Limb (tissue), 2 donors: ENCODE measurements around the gene CTSW.

Experiments used
- DNase-seq, 2 donors: peaks; one replicate each; pipeline ENCODE4 v3.0.0-alpha.2; 2016; ENCODE audit errors: extremely low spot score in 2 of 2

Gene CTSW

GRCh38 chr11:65855927-65856363 lies 23.7 kb upstream of the CTSW start:
- no peak for DNase-seq

GRCh38 chr11:65856689-65857499 lies 22.7 kb upstream of the CTSW start:
- DNase-seq, result peak; percentile 63 to 80

- no peak for DNase-seq
Observed at GRCh38 chr11:65857500-65857852, 22.2 kb upstream of the CTSW start.

DNA sequence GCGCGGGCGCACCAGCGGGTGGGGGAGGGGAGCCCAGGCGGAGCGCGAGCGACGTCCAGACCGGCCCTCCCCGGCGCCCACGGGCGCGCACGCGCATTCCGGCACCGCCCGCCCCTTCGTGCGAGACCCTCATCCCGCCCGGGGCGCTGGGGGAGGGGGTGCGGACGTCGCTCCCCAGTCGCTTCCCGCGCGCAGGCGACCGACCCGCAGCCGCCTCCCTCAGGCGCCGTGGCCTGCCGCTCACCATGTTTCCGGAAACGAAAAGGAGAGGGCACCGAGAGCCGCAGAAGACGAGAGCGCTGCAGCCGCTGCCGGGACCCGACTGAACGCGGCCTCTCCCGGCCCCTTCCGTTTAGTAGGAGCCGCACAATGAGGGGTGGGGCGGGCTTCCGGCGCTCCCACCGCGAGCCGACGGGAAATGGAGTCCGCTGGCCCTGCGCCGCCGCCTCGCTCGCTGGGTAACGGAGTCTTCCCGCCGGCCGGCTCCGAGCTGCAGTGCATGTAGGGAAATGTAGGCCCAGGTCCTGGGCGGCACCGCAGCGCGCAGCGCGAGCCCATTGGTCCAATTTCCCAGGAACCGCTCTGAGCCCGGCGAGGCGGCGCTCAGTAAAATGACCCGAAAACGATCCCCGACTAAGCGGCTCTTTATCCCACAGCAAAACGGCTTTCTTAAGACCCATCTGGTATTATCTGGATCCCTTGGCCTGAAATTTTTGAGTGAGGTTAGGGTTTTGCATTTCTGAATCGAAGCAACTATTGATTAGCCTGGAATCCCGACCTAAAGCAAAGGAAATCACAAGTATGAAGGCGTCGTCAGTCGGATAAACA lies 21.6 kb upstream of the CTSW start, which contains the start of gene CFL1:
Gene CFL1 (minus strand): TSS at position 328 of the 828 bp plus-strand sequence. CDS start 81 bp downstream, at position 247.
- peak; percentile 99 for DNase-seq

DNA sequence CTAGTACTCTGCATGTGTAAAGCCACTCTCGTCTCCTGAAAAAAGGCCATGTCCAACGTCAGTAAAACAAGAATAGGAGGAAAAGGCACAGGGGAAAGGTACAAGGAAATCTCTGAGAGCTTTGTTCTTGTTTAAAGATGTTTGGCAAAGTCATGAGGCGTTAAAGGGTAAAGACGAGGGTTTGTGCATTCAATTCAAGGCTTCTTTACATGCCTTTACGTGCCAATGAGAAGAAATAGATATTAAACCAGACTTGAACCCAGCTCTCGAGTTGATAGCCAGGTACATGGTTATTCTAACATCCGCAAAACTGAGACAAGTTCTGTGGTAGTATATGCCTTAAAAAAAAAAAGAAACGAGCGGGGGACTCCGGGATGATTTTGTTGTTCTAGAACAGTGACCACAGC lies 21.0 kb upstream of the CTSW start:
- peak in 1 of 2 donors; percentile 23 for DNase-seq

DNA sequence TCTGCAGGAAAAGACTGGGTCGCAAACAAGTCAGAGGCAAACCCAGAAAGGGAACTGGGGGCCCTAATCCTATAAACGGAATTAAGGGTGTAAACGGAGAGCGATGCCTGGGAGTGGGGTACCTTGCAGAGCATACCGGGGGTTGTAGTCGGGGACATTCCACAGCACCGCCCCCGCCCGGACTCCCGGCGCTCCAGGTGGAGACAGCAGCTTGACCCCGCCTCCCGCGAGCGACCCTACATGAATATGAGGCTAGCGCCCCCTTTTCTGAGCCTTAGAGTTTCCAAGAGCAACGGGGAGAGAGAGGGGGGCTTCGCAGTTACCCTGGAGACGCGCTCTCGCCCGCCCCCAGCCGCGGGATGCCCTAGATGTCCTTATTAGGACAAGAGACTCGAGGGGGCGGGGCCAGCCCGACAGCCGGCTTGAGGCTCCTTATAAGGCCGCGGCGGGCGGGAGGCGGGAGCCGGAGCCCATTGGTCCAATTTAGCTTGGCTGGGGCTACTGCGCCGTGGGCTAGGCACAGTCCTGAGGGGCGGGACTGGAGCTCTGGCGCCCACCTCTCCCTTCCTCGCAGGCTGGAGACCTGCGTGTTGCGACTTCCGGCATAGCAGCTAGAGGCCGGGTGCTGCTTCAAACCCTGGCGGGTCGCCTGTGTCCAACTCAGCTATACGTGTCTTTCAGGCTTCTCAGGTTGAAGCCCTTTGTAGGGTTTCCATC lies 20.4 kb upstream of the CTSW start:
- DNase-seq, result peak; percentile 98 to 99

- DNase-seq, result peak in 1 of 2 donors; percentile 22
Observed at GRCh38 chr11:65859812-65860277, 19.8 kb upstream of the CTSW start.

GRCh38 chr11:65860278-65861164 lies 19.1 kb upstream of the CTSW start, which contains the start of gene MUS81:
MUS81 (plus strand) TSS chr11:65860433; CDS start chr11:65860754, 321 bp downstream.
- peak; percentile 96 to 99 for DNase-seq

DNA sequence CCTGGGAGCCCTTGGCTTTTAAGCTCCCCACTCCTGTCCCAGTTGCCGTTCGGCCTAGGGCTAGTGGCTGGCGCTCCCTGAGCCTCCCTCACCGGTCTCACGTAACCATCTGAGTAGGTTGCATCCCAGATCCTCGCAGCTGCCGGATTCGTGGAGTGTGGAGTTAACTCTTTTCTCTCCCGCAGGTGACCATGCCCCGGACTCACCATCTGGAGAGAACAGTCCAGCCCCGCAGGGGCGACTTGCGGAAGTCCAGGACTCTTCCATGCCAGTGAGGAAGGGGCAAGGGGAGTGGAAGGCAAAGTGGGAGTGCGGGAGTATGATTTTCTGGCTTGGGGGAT lies 18.5 kb upstream of the CTSW start:
- DNase-seq, result no peak

DNA sequence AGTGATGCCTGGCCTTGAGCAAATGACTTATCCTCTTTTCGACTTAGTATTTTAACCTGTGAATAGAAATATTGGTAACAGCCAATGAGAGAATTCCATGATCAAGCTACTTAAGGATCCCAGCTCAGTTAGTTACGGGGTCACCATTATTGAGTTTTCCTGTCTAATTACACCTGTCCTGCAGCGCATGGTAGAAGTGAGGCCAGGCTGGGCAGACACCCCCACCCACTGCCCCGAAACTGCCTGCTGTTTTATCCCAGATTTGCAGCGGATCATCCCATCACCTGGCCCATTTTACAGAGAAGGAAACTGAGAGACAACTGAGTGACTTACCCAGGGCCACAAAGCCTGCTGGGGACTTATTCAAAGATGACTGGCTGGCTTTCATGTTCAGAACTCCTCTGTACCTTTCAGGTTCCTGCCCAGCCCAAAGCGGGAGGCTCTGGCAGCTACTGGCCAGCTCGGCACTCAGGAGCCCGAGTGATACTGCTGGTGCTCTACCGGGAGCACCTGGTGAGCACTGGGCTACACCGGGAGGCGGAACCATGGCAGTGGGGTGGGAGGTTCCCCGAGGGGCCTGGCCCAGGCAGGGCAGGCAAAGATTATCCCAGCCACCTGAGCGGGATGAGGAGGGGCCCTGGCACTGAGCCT lies 18.0 kb upstream of the CTSW start:
- no peak for DNase-seq

- peak in 1 of 2 donors; percentile 32 for DNase-seq
Observed at GRCh38 chr11:65862191-65862735, 17.4 kb upstream of the CTSW start.

DNA sequence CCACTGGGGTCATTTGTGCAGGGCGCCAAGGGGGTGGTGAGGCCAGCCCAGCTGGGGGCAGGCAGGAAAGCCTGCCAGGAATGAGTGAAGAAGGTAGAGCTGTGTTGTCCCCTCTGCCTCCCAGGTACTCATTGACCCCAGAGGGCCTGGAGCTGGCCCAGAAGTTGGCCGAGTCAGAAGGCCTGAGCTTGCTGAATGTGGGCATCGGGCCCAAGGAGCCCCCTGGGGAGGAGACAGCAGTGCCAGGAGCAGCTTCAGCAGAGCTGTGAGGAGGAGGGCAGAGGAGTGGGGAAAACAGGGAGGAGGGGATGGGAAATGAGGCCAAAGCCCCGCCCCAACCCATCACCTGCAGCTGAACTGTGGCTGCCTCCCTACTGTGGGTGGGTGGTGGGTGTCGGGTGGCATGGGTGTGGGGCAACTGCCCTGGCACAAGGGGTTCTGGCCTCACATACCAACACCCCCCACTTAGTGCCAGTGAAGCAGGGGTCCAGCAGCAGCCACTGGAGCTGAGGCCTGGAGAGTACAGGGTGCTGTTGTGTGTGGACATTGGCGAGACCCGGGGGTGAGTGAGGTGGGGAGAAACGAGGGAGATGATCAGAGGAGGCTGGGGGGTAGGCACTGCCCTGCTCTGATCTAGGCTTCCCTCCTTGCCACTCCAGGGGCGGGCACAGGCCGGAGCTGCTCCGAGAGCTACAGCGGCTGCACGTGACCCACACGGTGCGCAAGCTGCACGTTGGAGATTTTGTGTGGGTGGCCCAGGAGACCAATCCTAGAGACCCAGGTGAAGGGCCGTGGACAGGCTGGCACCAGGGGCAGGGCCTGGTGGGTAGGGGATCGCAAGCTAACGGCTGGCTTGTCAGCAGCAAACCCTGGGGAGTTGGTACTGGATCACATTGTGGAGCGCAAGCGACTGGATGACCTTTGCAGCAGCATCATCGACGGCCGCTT lies 16.4 kb upstream of the CTSW start:
- DNase-seq, result peak in 1 of 2 donors; percentile 44

GRCh38 chr11:65863889-65864705 lies 15.5 kb upstream of the CTSW start:
- peak in 1 of 2 donors; percentile 19 for DNase-seq

DNA sequence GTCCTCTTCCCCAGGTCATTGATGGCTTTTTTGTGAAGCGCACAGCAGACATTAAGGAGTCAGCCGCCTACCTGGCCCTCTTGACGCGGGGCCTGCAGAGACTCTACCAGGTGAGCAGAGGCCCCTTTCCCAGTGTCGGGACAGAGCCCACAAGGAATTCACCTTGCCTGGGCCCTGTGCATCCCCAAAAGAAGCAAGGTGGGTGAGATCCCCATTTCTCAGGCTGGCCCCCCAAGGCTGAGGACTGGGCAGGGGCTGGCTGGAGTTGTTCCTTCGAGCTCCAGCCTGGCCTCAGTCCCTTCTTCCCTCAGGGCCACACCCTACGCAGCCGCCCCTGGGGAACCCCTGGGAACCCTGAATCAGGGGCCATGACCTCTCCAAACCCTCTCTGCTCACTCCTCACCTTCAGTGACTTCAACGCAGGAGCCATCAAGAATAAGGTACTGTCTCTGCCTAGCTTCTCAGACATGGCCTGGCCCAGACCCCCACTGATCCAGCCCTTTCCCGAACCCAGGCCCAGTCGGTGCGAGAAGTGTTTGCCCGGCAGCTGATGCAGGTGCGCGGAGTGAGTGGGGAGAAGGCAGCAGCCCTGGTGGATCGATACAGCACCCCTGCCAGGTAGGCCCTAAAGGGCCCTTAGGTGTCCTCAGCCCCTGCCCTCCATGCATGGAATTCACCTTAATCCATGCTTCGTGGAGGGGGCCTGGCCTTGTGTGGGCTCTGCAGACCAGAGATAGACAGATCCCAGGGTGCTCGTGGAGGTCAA lies 14.7 kb upstream of the CTSW start:
- DNase-seq, result peak in 1 of 2 donors; percentile 30

- peak in 1 of 2 donors; percentile 27 for DNase-seq
Observed at GRCh38 chr11:65865550-65866172, 14.0 kb upstream of the CTSW start.

DNA sequence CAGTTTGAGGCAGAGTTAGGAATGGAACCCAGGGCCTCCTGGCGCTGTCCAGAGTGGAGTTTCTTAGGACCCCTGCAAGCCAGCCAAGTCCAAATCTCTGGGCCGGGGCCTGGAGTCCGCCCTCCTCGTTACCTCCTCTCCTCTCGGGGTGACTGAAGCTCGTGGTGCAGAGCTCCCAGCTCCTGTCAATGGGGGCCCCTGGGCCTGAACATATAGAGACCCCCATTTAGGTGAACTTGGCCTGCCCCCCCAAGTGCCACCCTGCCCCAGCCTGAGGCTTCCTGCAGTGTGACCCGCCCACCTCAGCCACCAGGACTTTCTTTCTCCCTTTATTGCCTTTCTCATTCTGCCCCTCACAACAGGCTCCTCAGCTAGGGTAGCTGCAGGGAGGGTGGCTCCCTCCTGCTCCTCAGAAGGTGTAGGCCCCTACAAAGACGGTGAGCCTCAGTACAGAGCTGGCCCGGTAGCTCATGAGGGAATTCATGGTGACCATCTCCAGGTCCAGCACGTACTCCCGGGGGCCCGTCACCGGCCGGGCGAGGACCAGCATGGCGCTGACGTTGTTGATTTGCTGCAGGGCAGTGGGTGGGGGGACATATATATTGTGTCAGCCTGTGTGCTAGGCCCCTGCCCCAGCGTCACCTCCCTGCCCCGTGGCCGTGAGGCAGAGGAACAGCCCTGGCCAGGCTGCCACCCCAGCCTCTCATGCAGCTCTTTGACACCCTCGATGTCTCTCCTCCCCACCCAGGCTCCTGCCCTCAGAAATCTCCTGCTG lies 12.9 kb upstream of the CTSW start:
- peak in 1 of 2 donors; percentile 30 for DNase-seq
